WTC11 (cell line): ENCODE measurements around the gene LCNL1. TPM values are rescaled to one million over a fixed set of nuclear protein-coding genes. Genes with fewer than 3 reads are reported as not detected.
A peak's percentile ranks its signal among the peaks of the same experiment; 100 is the strongest.

ENCODE experiments used
- ATAC-seq: fragments of 200-7000 bp; cut with Tn5 transposase; 2 replicates; pipeline ENCODE4 v1.10.0; 2021; ENCODE audit warnings: mild to moderate bottlenecking, moderate library complexity
- CTCF ChIA-PET: fragments of 300-600 bp; sonication (Branson Sonifier 250); formaldehyde crosslinking; loops from one replicate; lab custom pipeline; 2021; ENCODE audit warnings: antibody characterized with exemption; lab: Charles Lee
- POLR2A ChIA-PET: fragments of 350-600 bp; sonication (Branson Sonifier 250); formaldehyde crosslinking; loops from one replicate; lab custom pipeline; 2021; ENCODE audit warnings: antibody characterized with exemption; lab: Charles Lee
- DNase-seq: peaks from one replicate; pipeline ENCODE4 v3.0.0; 2021; ENCODE audit warnings: low spot score
- H3K27ac Mint-ChIP-seq: 2 replicates; pipeline ENCODE4 v1.8.0; 2021; ENCODE audit warnings: mixed read lengths
- H3K27me3 Mint-ChIP-seq: 2 replicates; pipeline ENCODE4 v1.8.0; 2021; ENCODE audit warnings: low read depth, mild to moderate bottlenecking, moderate library complexity, mixed read lengths
- H3K36me3 Mint-ChIP-seq: 2 replicates; pipeline ENCODE4 v1.8.0; 2021; ENCODE audit warnings: mixed read lengths
- H3K4me1 Mint-ChIP-seq: 2 replicates; pipeline ENCODE4 v1.8.0; 2022; ENCODE audit warnings: mixed read lengths
- H3K4me3 Mint-ChIP-seq: 2 replicates; pipeline ENCODE4 v1.8.0; 2021; ENCODE audit warnings: mild to moderate bottlenecking, moderate library complexity, mixed read lengths
- H3K9me3 Mint-ChIP-seq: 2 replicates; pipeline ENCODE4 v1.8.0; 2021; ENCODE audit warnings: mixed read lengths
- ATF3 ChIP-seq: sonication (generic); formaldehyde crosslinking; conservative IDR thresholded peaks from 2 replicates; pipeline ENCODE4 v1.8.1; 2022; ENCODE audit warnings: mild to moderate bottlenecking, missing genetic modification reagents
- E2F1 ChIP-seq: sonication (generic); formaldehyde crosslinking; IDR thresholded peaks from 2 replicates; pipeline ENCODE4 v1.8.0; 2022; ENCODE audit warnings: mild to moderate bottlenecking, missing genetic modification reagents
- E2F4 ChIP-seq: sonication (generic); formaldehyde crosslinking; IDR thresholded peaks from 2 replicates; pipeline ENCODE4 v1.8.1; 2022; ENCODE audit warnings: low read depth, mild to moderate bottlenecking, moderate library complexity, missing genetic modification reagents, borderline replicate concordance
- ETV6 ChIP-seq: sonication (generic); formaldehyde crosslinking; IDR thresholded peaks from 2 replicates; pipeline ENCODE4 v1.8.1; 2022; ENCODE audit warnings: mild to moderate bottlenecking, missing genetic modification reagents
- FOXP1 ChIP-seq: sonication (generic); formaldehyde crosslinking; IDR thresholded peaks from 2 replicates; pipeline ENCODE4 v1.8.0; 2022; ENCODE audit warnings: missing genetic modification reagents, mild to moderate bottlenecking, moderate library complexity, borderline replicate concordance
- FOXP4 ChIP-seq: sonication (generic); formaldehyde crosslinking; IDR thresholded peaks from 2 replicates; pipeline ENCODE4 v1.8.0; 2022; ENCODE audit warnings: mild to moderate bottlenecking, missing genetic modification reagents
- IRF1 ChIP-seq: sonication (generic); formaldehyde crosslinking; IDR thresholded peaks from 2 replicates; pipeline ENCODE4 v1.8.0; 2023; ENCODE audit warnings: missing genetic modification reagents
- KAT7 ChIP-seq: sonication (generic); formaldehyde crosslinking; IDR thresholded peaks from 2 replicates; pipeline ENCODE4 v1.8.1; 2023; ENCODE audit warnings: missing genetic modification reagents, mild to moderate bottlenecking, borderline replicate concordance
- NFATC4 ChIP-seq: fragments of 250-450 bp; sonication (Bioruptor Pico); IDR thresholded peaks from 2 replicates; pipeline ENCODE4 v1.9.0; 2021; ENCODE audit warnings: mild to moderate bottlenecking
- NFE2L1 ChIP-seq: sonication (generic); formaldehyde crosslinking; IDR thresholded peaks from 2 replicates; pipeline ENCODE4 v1.8.1; 2023; ENCODE audit warnings: missing genetic modification reagents
- NR1H2 ChIP-seq: sonication (generic); formaldehyde crosslinking; IDR thresholded peaks from 2 replicates; pipeline ENCODE4 v1.9.0; 2021; ENCODE audit warnings: mild to moderate bottlenecking, moderate library complexity, missing genetic modification reagents
- RELA ChIP-seq: sonication (generic); formaldehyde crosslinking; IDR thresholded peaks from 2 replicates; pipeline ENCODE4 v1.8.1; 2022; ENCODE audit warnings: missing genetic modification reagents, mild to moderate bottlenecking, borderline replicate concordance
- RORB ChIP-seq: fragments of 250-450 bp; sonication (Bioruptor Pico); IDR thresholded peaks from 2 replicates; pipeline ENCODE4 v1.9.0; 2021; ENCODE audit warnings: mild to moderate bottlenecking
- SOX15 ChIP-seq: fragments of 250-450 bp; sonication (Bioruptor Pico); IDR thresholded peaks from 2 replicates; pipeline ENCODE4 v1.9.0; 2021; ENCODE audit warnings: mild to moderate bottlenecking
- TEAD1 ChIP-seq: sonication (generic); formaldehyde crosslinking; IDR thresholded peaks from 2 replicates; pipeline ENCODE4 v1.8.0; 2022; ENCODE audit warnings: mild to moderate bottlenecking, missing genetic modification reagents
- ZBTB43 ChIP-seq: sonication (generic); formaldehyde crosslinking; IDR thresholded peaks from 2 replicates; pipeline ENCODE4 v1.8.1; 2023; ENCODE audit warnings: mild to moderate bottlenecking, missing genetic modification reagents
- ZNF281 ChIP-seq: sonication (generic); formaldehyde crosslinking; IDR thresholded peaks from 2 replicates; pipeline ENCODE4 v1.8.0; 2023; ENCODE audit warnings: mild to moderate bottlenecking, missing genetic modification reagents
- ZNF532 ChIP-seq: fragments of 250-450 bp; sonication (Bioruptor Pico); IDR thresholded peaks from 2 replicates; pipeline ENCODE4 v1.9.0; 2021; ENCODE audit warnings: mild to moderate bottlenecking, borderline replicate concordance
- ZNF671 ChIP-seq: fragments of 250-450 bp; sonication (Bioruptor Pico); IDR thresholded peaks from 2 replicates; pipeline ENCODE4 v1.8.0; 2021; ENCODE audit warnings: mild to moderate bottlenecking
- ZSCAN18 ChIP-seq: fragments of 250-450 bp; sonication (Bioruptor Pico); IDR thresholded peaks from 2 replicates; pipeline ENCODE4 v2.1.2; 2022; ENCODE audit warnings: mild to moderate bottlenecking, moderate library complexity
- total RNA-seq: library from RNA; stranded (reverse); gene quantifications from 3 replicates; pipeline ENCODE4 v1.2.3, GENCODE V29; 2021

Gene LCNL1
- total RNA-seq, 1 experiment from 2014 or later: 0.50 TPM

- TF ChIP-seq ZNF281: no peak
- TF ChIP-seq ZSCAN18 (CRISPR knock-in tag): no peak
- no peak for TF ChIP-seq IRF1 (CRISPR knock-in tag)
- TF ChIP-seq ZNF671: no peak
- TF ChIP-seq KAT7 (CRISPR knock-in tag): no peak
- no peak for TF ChIP-seq ETV6 (CRISPR knock-in tag)
- TF ChIP-seq NFATC4: no peak
- no peak for TF ChIP-seq NR1H2
- no peak for TF ChIP-seq TEAD1 (CRISPR knock-in tag)
- no peak for TF ChIP-seq FOXP1
- TF ChIP-seq FOXP4: no peak
- no peak for TF ChIP-seq SOX15
- TF ChIP-seq RORB (CRISPR knock-in tag): no peak
- no peak for TF ChIP-seq NFE2L1 (CRISPR knock-in tag)
- no peaks in the 10 kb centered on the region for H3K4me1 Mint-ChIP-seq
- H3K27me3 Mint-ChIP-seq: no peaks in the 10 kb centered on the region
- H3K27ac Mint-ChIP-seq: peak overlapping the region; percentile 70; the same call in 1 of the 2 replicates
- CTCF ChIA-PET: interaction anchor here (1.4 to 2.9 kb wide), 3 partner anchors 20 to 80 kb away, joined by 4 to 17 read pairs (median 4); no protein-coding TSS in a partner anchor
- H3K4me3 Mint-ChIP-seq: no peak overlapping the region
- ATAC-seq (no peak), DNase-seq (no peak)
- peaks cover 9% of the 10 kb centered on the region for H3K9me3 Mint-ChIP-seq
- POLR2A ChIA-PET: no interaction called here
- no peaks in the 10 kb centered on the region for H3K36me3 Mint-ChIP-seq
Observed at GRCh38 chr9:136955202-136955942, 27.4 kb upstream of the LCNL1 start.

GRCh38 chr9:136955943-136956335 is 26.9 kb upstream of the LCNL1 start:
- DNase-seq (no peak), ATAC-seq (no peak)
- H3K36me3 Mint-ChIP-seq: no peaks in the 10 kb centered on the region
- no peaks in the 10 kb centered on the region for H3K4me1 Mint-ChIP-seq
- POLR2A ChIA-PET: no interaction called here
- CTCF ChIA-PET: interaction anchor here (1.4 to 2.9 kb wide), 2 partner anchors 73 to 80 kb away, joined by 4 to 17 read pairs; no protein-coding TSS in a partner anchor
- H3K27ac Mint-ChIP-seq: no peak overlapping the region
- H3K9me3 Mint-ChIP-seq: peaks cover 9% of the 10 kb centered on the region
- H3K27me3 Mint-ChIP-seq: no peaks in the 10 kb centered on the region
- no peak overlapping the region for H3K4me3 Mint-ChIP-seq
- TF ChIP-seq ATF3 (CRISPR knock-in tag): no peak
- no peak for TF ChIP-seq ZNF671
- no peak for TF ChIP-seq E2F1
- TF ChIP-seq E2F4: no peak
- TF ChIP-seq RELA (CRISPR knock-in tag): no peak
- TF ChIP-seq ZBTB43: no peak
- TF ChIP-seq ZNF532 (CRISPR knock-in tag): no peak
